NCI-H146 treated with DMSO at 0.1 percent for 48 hours (cell line): ENCODE measurements around the gene CD2.

Experiments used
- DNase-seq: peaks from one replicate; lab custom pipeline; 2025; ENCODE audit not compliant: unreplicated experiment; lab: John Stamatoyannopoulos, UW

Gene CD2

DNA sequence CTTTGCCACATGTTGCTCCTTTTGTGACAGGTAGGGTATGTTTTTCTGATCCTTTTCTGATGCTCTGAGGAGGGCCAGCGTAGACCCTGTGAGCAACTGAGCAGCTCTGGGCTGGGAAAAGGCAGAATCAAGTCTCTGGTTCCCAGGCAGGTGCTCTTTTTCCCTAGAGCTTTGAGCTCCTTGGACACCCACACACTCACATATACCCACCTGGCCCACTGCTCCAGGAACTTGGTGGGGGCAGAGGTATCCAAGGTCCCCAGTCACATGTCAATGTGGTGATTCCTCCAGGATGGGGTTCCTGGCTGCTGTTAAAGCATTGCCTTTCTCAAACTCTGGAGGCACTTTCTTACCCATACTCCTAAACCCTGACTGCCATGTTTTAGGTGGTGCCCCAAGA, 5.4 kb downstream of the CD2 start:
- DNase-seq: no peak

DNA sequence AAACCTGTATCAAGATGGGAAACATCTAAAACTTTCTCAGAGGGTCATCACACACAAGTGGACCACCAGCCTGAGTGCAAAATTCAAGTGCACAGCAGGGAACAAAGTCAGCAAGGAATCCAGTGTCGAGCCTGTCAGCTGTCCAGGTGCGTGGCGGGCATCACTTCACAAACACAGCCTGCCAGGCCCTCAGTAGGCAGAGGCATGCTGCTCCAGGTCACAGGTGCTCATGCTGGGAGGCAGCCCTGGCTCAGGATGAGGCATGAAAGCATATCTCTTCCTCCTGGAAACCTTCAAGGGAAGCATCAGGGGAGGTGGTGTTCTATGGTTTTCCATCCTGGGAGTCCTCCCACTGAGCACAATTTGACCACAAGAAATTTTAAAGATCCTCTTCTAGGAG, 6.3 kb downstream of the CD2 start:
- no peak for DNase-seq

GRCh38 chr1:116760996-116761665, 6.9 kb downstream of the CD2 start:
- no peak for DNase-seq

DNA sequence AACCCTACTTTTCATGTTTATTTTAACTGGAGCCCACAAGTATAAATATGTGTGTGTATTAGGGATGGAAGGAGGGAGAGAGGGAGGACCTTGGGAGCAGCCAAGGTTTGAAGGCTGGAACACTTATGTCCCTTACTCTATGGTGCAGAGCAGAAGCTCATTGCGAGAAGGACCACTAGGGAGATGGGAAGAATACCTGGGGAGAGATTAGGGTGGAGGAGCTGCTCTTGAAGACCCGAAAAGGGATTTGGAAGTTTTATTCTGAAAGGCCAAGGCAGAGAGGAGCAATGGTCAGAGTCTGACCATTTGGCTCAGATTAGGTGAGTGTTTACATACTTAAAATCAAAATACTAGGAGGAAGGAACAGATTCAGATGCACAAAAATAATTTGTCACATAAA, 8.1 kb downstream of the CD2 start:
- no peak for DNase-seq

DNA sequence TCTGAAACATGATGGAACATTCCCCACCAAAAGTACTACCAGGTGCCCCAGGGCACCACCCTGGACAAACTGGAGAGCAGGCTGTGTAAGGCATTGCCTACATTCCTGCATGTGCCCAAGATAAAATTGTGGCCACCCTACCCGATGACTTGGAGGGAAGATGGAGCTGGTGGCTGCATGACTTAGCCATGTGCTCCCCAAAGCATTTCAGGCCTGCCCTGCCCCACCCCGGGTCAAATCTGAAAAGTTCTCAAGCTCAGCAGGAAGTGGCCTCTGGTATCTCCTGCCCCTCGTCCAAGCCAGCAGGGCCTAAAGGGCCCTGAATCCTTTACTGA, 8.5 kb downstream of the CD2 start:
- no peak for DNase-seq

- DNase-seq: no peak
Observed at GRCh38 chr1:116763116-116763786, 9.0 kb downstream of the CD2 start.

- no peak for DNase-seq
Observed at GRCh38 chr1:116763787-116764465, 9.7 kb downstream of the CD2 start.

GRCh38 chr1:116764466-116764898, 10.3 kb downstream of the CD2 start:
- DNase-seq: no peak

GRCh38 chr1:116764906-116765862, 11.0 kb downstream of the CD2 start:
- no peak for DNase-seq

DNA sequence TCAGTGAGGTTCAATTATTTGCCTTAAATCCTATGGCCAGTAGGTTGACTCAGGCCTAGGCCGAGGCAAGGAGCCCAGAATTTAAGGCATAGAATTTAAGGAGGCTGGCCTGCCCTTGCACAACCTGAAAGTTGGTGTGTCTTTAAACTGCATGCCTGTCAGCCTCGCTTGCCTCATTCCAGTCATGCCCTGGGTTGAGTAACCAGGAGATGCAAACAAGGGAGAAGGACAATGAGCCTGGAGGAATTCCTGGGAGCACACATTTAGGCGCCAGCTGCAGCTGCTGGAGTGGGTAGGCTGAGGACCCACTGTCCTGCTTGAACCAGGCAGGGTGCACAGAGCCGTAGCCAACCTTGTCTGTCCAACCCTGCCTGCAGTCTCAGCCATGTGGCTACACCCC, 11.7 kb downstream of the CD2 start:
- DNase-seq: no peak

DNA sequence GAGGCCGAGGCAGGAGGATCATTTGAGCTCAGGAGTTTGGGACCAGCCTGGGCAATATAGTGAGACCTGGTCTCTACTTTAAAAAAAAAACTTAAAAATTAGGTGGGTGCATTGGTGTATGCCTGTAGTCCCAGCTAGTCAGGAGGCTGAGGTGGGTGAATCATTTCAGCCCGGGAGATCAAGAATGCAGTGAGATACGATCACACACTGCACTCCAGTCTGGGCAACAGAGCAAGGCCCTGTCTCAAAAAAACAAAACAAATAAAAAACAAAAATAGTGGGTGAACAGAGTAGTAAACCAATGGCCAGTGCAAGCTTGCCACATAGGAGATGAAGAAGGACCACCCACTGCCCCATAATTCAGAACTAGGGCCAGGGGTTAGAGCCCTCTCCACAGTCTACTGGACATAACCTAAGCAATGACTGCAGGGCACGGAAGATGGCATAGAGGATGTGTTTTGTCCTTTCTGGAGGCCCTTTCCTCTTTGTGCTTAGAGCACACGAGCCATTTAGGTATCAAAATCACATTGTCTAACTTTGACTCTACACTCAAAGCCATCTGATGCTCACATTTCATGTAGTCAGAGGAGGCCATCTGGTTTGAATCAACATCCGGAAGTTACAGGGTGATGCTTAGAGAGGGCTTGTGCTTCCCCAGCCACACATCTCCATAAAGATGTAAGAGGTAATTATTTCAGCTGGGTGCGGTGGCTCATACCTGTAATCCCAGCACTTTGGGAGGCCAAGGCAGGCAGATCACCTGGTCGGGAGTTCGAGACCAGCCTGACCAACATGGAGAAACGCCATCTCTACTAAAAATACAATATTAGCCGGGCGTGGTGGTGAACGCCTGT, 12.6 kb downstream of the CD2 start:
- DNase-seq: no peak

DNA sequence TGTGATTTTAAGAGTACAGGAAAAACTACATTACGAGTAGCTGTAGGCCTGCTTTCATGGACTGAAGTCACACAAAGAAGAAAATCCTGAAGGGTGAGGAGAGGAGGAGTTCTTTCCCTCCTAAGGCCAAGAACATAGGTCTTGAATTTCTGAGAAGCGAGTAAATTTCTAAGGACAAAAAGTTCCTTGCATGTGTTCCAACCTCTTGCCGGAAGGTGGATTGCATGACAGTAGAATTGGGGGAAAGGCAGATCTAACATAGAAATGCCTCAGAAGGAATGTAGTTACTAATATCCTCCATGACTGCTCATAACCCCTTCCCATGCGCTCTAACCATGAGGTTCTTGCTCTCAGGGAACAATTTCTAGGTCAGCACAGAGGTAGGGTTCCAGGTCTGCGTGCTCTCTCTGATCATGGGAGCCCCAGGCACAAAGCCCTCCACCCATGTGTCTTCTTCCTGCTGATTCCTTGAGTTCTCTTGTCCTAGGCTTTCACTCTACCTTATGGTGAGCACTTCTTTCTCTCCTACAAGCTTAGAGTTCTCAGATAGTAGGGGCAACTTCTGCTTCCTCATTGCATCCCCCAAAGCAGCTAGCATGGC, 13.7 kb downstream of the CD2 start:
- DNase-seq: no peak

DNA sequence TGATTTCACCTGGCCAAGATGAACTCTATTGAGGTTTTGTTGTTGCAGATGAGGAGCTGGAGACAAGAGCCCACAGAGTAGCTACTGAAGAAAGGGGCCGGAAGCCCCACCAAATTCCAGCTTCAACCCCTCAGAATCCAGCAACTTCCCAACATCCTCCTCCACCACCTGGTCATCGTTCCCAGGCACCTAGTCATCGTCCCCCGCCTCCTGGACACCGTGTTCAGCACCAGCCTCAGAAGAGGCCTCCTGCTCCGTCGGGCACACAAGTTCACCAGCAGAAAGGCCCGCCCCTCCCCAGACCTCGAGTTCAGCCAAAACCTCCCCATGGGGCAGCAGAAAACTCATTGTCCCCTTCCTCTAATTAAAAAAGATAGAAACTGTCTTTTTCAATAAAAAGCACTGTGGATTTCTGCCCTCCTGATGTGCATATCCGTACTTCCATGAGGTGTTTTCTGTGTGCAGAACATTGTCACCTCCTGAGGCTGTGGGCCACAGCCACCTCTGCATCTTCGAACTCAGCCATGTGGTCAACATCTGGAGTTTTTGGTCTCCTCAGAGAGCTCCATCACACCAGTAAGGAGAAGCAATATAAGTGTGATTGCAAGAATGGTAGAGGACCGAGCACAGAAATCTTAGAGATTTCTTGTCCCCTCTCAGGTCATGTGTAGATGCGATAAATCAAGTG, 14.3 kb downstream of the CD2 start:
- no peak for DNase-seq

DNA sequence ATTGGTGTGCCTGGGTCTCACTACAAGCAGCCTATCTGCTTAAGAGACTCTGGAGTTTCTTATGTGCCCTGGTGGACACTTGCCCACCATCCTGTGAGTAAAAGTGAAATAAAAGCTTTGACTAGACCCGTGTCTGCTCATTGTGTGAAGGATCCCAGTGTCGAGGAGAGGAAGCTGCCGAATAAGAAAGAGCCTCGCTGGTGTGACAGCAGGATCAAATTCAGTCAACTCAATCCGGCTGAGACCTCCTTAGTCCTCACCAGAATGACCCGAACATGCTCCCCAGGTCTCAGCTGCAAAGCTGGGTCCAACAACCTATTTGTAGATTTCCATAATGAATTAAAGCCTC, 14.8 kb downstream of the CD2 start:
- no peak for DNase-seq

DNA sequence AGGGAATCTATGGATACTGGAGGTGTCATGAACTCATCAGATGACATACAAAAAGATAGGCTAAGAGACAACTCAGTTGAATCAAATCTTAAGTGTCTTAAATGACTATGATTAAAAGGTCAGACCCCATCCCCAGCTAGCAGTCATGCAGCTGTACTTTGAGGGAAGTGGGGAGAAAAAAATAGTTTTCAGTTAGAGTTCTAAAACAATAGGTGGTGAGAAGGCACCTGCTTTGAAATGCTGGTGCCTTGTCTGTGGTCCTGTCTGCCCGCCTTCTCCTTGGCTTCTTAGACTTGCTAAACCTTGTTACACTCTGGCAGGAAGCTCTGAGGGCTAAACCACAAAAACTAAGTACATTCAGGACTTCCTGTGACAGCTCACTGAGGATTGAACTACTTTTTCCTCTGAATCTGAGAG, 15.3 kb downstream of the CD2 start:
- no peak for DNase-seq

DNA sequence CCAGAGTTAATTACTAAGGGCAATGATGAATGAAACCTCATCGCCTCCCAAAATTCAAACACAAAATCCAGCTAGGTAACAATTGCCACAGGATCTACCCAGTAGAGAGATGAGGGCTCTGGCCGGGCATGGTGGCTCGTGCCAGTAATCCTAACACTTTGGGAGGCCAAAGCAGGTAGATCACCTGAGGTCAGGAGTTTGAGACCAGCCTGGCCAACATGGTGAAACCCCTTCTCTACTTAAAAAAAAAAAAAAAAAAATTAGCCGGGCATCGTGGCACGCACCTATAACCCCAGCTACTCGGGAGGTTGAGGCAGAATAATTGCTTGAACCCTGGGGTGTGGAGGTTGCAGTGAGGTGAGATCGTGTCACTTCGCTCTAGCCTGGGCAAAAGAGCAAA, 15.8 kb downstream of the CD2 start:
- no peak for DNase-seq

GRCh38 chr1:116770625-116771024, 16.4 kb downstream of the CD2 start:
- DNase-seq: no peak

DNA sequence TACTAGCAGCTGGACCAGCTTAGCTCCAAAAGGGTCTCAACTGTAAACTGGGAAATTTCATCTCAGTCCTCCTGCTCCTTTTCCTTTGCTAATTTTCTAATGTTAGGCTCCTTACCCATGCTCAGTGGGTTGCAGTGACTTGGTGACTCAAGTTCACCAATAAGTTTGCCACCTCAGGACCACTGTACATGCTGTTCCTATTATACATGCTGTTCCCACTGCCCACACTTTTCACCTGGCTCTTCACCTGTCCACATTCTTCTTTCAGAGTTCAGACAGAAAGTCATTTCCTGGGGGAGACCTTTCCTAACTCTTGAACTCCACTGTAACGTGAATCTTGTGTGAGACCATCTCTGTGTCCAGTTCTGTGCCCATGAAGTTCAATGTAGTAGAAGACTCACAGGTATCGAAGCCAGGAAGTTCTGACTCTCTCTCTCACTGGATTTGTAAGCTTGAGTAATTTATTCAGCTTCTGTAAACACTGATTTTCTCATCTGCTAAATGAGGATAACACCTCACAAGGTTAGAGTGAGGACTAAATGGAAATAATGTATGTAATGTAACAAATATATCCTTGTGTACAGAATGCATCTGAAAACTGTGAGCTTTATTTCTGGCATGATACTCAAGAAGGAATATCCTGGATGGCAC, 17.9 kb downstream of the CD2 start:
- no peak for DNase-seq

DNA sequence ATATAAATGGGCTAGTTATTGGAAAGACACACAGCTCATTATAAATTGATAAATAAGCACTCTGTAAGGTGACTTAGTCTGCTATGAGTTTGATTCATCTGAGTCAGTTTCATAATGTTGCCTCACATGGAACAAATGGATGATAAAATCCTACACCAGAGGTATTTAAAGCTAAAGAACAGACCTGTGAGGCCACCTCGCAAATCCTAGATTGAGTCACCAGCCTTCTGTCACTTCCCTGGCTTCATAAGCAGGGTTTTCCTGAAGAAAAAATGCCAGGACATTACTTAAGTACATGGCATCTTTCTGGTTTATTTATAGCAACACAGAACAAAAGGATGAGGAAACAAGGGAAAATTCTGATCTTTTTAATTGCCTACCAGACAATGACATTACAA, 18.4 kb downstream of the CD2 start:
- no peak for DNase-seq
